ENCODE results near the gene ASAP2. TPM values are rescaled to one million over a fixed set of nuclear protein-coding genes. Genes with fewer than 3 reads are reported as not detected.
A peak's percentile ranks its signal among the peaks of the same experiment; 100 is the strongest.

The ASAP2 gene
- total and polyA plus RNA-seq, 9 of the 15 experiments (the other 6 are each of a cell fraction or from before 2014, with no cell fraction given) = 0.06 to 4.3 (median 3.1) TPM

DNA sequence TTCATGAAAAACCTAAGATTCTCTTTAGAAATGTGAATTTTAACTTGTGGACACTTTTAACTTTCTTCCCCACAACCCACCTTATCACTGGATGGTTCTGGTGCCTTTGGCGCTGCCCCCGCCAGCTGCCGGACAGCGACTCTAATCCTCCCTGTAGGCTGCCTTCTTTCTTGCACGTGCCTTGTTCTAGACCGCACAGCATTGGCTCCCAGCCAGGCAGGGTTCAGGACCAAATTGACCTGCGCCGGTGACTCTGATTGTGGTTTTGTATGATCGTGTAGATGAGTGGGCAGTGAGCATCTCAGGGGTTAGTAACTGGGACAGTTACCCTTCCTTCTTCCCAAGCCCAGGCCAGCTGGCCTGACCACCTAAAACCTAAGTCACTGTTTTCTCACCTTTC, 106.8 kb downstream of the ASAP2 start (continued):
- TF ChIP-seq NFIC (IDR thresholded peaks at IDR 0.05) (peak; percentile 94), KAT8 (IDR thresholded peaks at IDR 0.05; ENCODE audit: low read depth) (no peak), ZBTB26 (CRISPR knock-in tag; IDR thresholded peaks at IDR 0.05) (no peak), BRD9 (IDR thresholded peaks at IDR 0.05; ENCODE audit: low read depth, partially characterized antibody) (no peak), SPI1 (IDR thresholded peaks at IDR 0.05; ENCODE audit: borderline replicate concordance, low read depth, low read length) (no peak), ZNF668 (CRISPR knock-in tag; IDR thresholded peaks at IDR 0.05) (no peak), ZNF444 (CRISPR knock-in tag; IDR thresholded peaks at IDR 0.05) (no peak), FOSL1 (tag; conservative IDR thresholded peaks at IDR 0.05) (peak; percentile 46), RAD51 (IDR thresholded peaks at IDR 0.05; ENCODE audit: borderline replicate concordance, low read depth) (no peak; the same call in 1 of the 2 replicates), ADNP (tag; IDR thresholded peaks at IDR 0.05) (no peak), ZNF165 (CRISPR knock-in tag; IDR thresholded peaks at IDR 0.05; ENCODE audit: borderline replicate concordance) (no peak), BACH1 (tag; IDR thresholded peaks at IDR 0.05) (no peak), MYNN (IDR thresholded peaks at IDR 0.05) (no peak), MYNN (CRISPR knock-in tag; IDR thresholded peaks at IDR 0.05) (no peak), TRIM28 (IDR thresholded peaks at IDR 0.05) (no peak), MCM7 (IDR thresholded peaks at IDR 0.05) (no peak), CREM (IDR thresholded peaks at IDR 0.05; ENCODE audit: low read depth) (no peak), CEBPB (tag; IDR thresholded peaks at IDR 0.05) (no peak), COPS2 (conservative IDR thresholded peaks at IDR 0.05) (no peak), TEAD4 (IDR thresholded peaks at IDR 0.05; ENCODE audit: low read length) (peak; percentile 52; the same call in 1 of the 2 replicates), TEAD4 (CRISPR knock-in tag; IDR thresholded peaks at IDR 0.05; ENCODE audit: borderline replicate concordance) (no peak)
- TF ChIP-seq, protein P1, sequence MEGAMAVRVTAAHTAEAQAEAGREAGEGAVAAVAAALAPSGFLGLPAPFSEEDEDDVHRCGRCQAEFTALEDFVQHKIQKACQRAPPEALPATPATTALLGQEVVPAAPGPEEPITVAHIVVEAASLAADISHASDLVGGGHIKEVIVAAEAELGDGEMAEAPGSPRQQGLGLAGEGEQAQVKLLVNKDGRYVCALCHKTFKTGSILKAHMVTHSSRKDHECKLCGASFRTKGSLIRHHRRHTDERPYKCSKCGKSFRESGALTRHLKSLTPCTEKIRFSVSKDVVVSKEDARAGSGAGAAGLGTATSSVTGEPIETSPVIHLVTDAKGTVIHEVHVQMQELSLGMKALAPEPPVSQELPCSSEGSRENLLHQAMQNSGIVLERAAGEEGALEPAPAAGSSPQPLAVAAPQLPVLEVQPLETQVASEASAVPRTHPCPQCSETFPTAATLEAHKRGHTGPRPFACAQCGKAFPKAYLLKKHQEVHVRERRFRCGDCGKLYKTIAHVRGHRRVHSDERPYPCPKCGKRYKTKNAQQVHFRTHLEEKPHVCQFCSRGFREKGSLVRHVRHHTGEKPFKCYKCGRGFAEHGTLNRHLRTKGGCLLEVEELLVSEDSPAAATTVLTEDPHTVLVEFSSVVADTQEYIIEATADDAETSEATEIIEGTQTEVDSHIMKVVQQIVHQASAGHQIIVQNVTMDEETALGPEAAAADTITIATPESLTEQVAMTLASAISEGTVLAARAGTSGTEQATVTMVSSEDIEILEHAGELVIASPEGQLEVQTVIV (CRISPR knock-in tag; IDR thresholded peaks at IDR 0.05; ENCODE audit: borderline replicate concordance) = no peak
- TF ChIP-seq, protein P2, sequence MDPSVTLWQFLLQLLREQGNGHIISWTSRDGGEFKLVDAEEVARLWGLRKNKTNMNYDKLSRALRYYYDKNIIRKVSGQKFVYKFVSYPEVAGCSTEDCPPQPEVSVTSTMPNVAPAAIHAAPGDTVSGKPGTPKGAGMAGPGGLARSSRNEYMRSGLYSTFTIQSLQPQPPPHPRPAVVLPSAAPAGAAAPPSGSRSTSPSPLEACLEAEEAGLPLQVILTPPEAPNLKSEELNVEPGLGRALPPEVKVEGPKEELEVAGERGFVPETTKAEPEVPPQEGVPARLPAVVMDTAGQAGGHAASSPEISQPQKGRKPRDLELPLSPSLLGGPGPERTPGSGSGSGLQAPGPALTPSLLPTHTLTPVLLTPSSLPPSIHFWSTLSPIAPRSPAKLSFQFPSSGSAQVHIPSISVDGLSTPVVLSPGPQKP (CRISPR knock-in tag; IDR thresholded peaks at IDR 0.05) = no peak
- TF ChIP-seq, protein P3, sequence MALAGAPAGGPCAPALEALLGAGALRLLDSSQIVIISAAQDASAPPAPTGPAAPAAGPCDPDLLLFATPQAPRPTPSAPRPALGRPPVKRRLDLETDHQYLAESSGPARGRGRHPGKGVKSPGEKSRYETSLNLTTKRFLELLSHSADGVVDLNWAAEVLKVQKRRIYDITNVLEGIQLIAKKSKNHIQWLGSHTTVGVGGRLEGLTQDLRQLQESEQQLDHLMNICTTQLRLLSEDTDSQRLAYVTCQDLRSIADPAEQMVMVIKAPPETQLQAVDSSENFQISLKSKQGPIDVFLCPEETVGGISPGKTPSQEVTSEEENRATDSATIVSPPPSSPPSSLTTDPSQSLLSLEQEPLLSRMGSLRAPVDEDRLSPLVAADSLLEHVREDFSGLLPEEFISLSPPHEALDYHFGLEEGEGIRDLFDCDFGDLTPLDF (CRISPR knock-in tag; IDR thresholded peaks at IDR 0.05) = no peak
